H1 (cell line): Measurements from ENCODE around the gene RUFY3. TPM values are rescaled to one million over a fixed set of nuclear protein-coding genes. Genes with fewer than 3 reads are reported as not detected.

Experiments used
- CTCF ChIA-PET: fragments of 300-600 bp; sonication (Branson Sonifier 250); formaldehyde crosslinking; loops from one replicate; lab custom pipeline; 2021; ENCODE audit not compliant: partially characterized antibody; lab: Charles Lee
- POLR2A ChIA-PET: fragments of 300-600 bp; sonication (Branson Sonifier 250); formaldehyde crosslinking; loops from one replicate; lab custom pipeline; 2021; ENCODE audit warnings: inconsistent platforms; ENCODE audit not compliant: partially characterized antibody; lab: Charles Lee
- DNase-seq, 2 experiments: peaks; one replicate each; pipeline versions ENCODE4 v3.0.0 to v3.0.0-alpha.2; 2010 to 2022; ENCODE audit warnings: low spot score in 2 of 2, low read depth in 1 of 2, mixed read lengths in 1 of 2
- FAIRE-seq: peaks from 2 replicates; lab custom pipeline; 2011; peaks lifted over from hg19 to GRCh38; lab: Jason Lieb, UNC
- H2AFZ ChIP-seq: 2 replicates; pipeline ENCODE4 v1.8.1; 2012; ENCODE audit warnings: low read length, inconsistent platforms
- H2AK5ac ChIP-seq: 2 replicates; pipeline ENCODE4 v1.6.1; 2013; ENCODE audit warnings: low read depth, low read length
- H2BK120ac ChIP-seq: replicated peaks from 2 replicates; pipeline ENCODE3; 2013; ENCODE audit warnings: low read depth, low read length, inconsistent platforms
- H2BK12ac ChIP-seq: 2 replicates; pipeline ENCODE4 v1.6.1; 2013; ENCODE audit warnings: low read depth, low read length
- H2BK15ac ChIP-seq: 2 replicates; pipeline ENCODE4 v1.6.1; 2013; ENCODE audit warnings: low read length
- H2BK20ac ChIP-seq: 2 replicates; pipeline ENCODE4 v1.6.1; 2013; ENCODE audit warnings: low read length
- H2BK5ac ChIP-seq: 2 replicates; pipeline ENCODE4 v1.6.1; 2013; ENCODE audit warnings: low read depth, low read length
- H3K14ac ChIP-seq: 2 replicates; pipeline ENCODE4 v1.6.1; 2013; ENCODE audit warnings: inconsistent platforms; ENCODE audit not compliant: insufficient read length
- H3K18ac ChIP-seq: 2 replicates; pipeline ENCODE4 v1.6.1; 2013; ENCODE audit warnings: low read length; ENCODE audit errors: extremely low read depth
- H3K23ac ChIP-seq: 2 replicates; pipeline ENCODE4 v1.6.1; 2013; ENCODE audit warnings: inconsistent platforms; ENCODE audit not compliant: insufficient read length
- H3K23me2 ChIP-seq: 2 replicates; pipeline ENCODE4 v1.6.1; 2013; ENCODE audit warnings: low read depth, low read length
- H3K27ac ChIP-seq: 2 replicates; pipeline ENCODE4 v1.6.1; 2011; ENCODE audit warnings: low read depth, low read length, inconsistent platforms
- H3K27me3 ChIP-seq, 4 experiments: replicated peaks in 1 of 4; 1 replicate in 1 of 4; 2 replicates in 3 of 4; pipeline versions ENCODE4 v1.6.1 to v1.8.1; 2011 to 2013; ENCODE audit warnings: low read length in 3 of 4, mild to moderate bottlenecking in 3 of 4, inconsistent platforms in 2 of 4, mixed read lengths in 2 of 4, moderate library complexity in 1 of 4; ENCODE audit not compliant: control insufficient read depth in 3 of 4, insufficient read depth in 3 of 4; ENCODE audit errors: extremely low read depth in 1 of 4
- H3K36me3 ChIP-seq, 4 experiments: 2 replicates each; pipeline versions ENCODE4 v1.6.1 to v1.8.1; 2011 to 2013; ENCODE audit warnings: mild to moderate bottlenecking in 4 of 4, low read length in 3 of 4, moderate library complexity in 2 of 4, control low read depth in 1 of 4, inconsistent platforms in 1 of 4; ENCODE audit not compliant: insufficient read depth in 4 of 4, control insufficient read depth in 2 of 4
- H3K4ac ChIP-seq: replicated peaks from 2 replicates; pipeline ENCODE3; 2013; ENCODE audit warnings: low read length, low read depth, mixed read lengths, inconsistent platforms; ENCODE audit not compliant: insufficient read length
- H3K4me1 ChIP-seq, 4 experiments: replicated peaks in 1 of 4; 1 replicate in 1 of 4; 2 replicates in 3 of 4; pipeline versions ENCODE4 v1.6.1 to v1.8.1; 2011 to 2013; ENCODE audit warnings: low read length in 3 of 4, inconsistent platforms in 2 of 4, mixed read lengths in 1 of 4; ENCODE audit not compliant: insufficient read depth in 4 of 4, control insufficient read depth in 3 of 4
- H3K4me2 ChIP-seq, 2 experiments: 2 replicates each; pipeline versions ENCODE4 v1.6.1 to v1.8.1; 2011 to 2013; ENCODE audit warnings: low read depth in 2 of 2, low read length in 2 of 2, control low read depth in 1 of 2, inconsistent platforms in 1 of 2, mild to moderate bottlenecking in 1 of 2; ENCODE audit not compliant: insufficient read depth in 1 of 2
- H3K4me3 ChIP-seq, 4 experiments: fragments of 200-600, 300-600 bp in 1 of 4; sonication (generic), shearing (Covaris generic), sonication (Bioruptor Twin) in 1 of 4; 2 replicates each; pipeline versions ENCODE4 v1.5.1 to v1.8.1; 2011 to 2016; ENCODE audit warnings: low read length in 4 of 4, low read depth in 3 of 4, control low read depth in 2 of 4, inconsistent platforms in 2 of 4, mild to moderate bottlenecking in 2 of 4, mixed read lengths in 1 of 4, moderate library complexity in 1 of 4; ENCODE audit not compliant: insufficient read depth in 2 of 4; ENCODE audit errors: extremely low read depth in 1 of 4
- H3K56ac ChIP-seq: replicated peaks from 2 replicates; pipeline ENCODE3; 2013; ENCODE audit warnings: low read depth, mild to moderate bottlenecking, mixed read lengths, low read length, inconsistent platforms; ENCODE audit not compliant: insufficient read length
- H3K79me1 ChIP-seq: 2 replicates; pipeline ENCODE4 v1.6.1; 2013; ENCODE audit warnings: low read depth, low read length, control low read depth
- H3K79me2 ChIP-seq, 2 experiments: 2 replicates each; pipeline versions ENCODE4 v1.6.1 to v1.8.1; 2012 to 2013; ENCODE audit warnings: low read length in 2 of 2, mild to moderate bottlenecking in 2 of 2, inconsistent platforms in 1 of 2; ENCODE audit not compliant: insufficient read depth in 2 of 2, control insufficient read depth in 1 of 2
- H3K9ac ChIP-seq, 4 experiments: replicated peaks in 1 of 4; 1 replicate in 1 of 4; 2 replicates in 3 of 4; pipeline versions ENCODE4 v1.6.1 to v1.8.1; 2011 to 2013; ENCODE audit warnings: low read depth in 3 of 4, low read length in 3 of 4, control low read depth in 2 of 4, mild to moderate bottlenecking in 2 of 4, moderate library complexity in 2 of 4, inconsistent platforms in 1 of 4; ENCODE audit errors: extremely low read depth in 1 of 4
- H3K9me3 ChIP-seq, 2 experiments: 2 replicates each; pipeline versions ENCODE4 v1.6.1 to v1.8.1; 2012 to 2013; ENCODE audit warnings: mild to moderate bottlenecking in 2 of 2, moderate library complexity in 2 of 2, control low read depth in 1 of 2, inconsistent platforms in 1 of 2, low read depth in 1 of 2, low read length in 1 of 2, mixed read lengths in 1 of 2; ENCODE audit not compliant: insufficient read depth in 2 of 2
- H4K20me1 ChIP-seq, 2 experiments: replicated peaks in 1 of 2; 2 replicates each; pipeline versions ENCODE3 to v1.8.1; 2011 to 2013; ENCODE audit warnings: inconsistent platforms in 2 of 2, low read length in 2 of 2, mild to moderate bottlenecking in 1 of 2; ENCODE audit not compliant: insufficient read depth in 2 of 2, control insufficient read depth in 1 of 2
- H4K5ac ChIP-seq: 2 replicates; pipeline ENCODE4 v1.6.1; 2013; ENCODE audit warnings: low read length, low read depth, mixed read lengths, inconsistent platforms; ENCODE audit not compliant: insufficient read length
- H4K8ac ChIP-seq: 2 replicates; pipeline ENCODE4 v1.8.0; 2013; ENCODE audit warnings: mild to moderate bottlenecking, moderate library complexity, low read length, inconsistent platforms; ENCODE audit not compliant: insufficient read depth; ENCODE audit errors: extremely low read depth
- H4K91ac ChIP-seq: replicated peaks from 2 replicates; pipeline ENCODE3; 2013; ENCODE audit warnings: low read length, mixed read lengths, inconsistent platforms; ENCODE audit not compliant: insufficient read length
- CREB1 ChIP-seq: IDR thresholded peaks from 2 replicates; pipeline ENCODE4 v1.6.1; 2012; ENCODE audit warnings: inconsistent platforms
- EZH2 ChIP-seq: fragments of 200-600 bp; sonication (generic); IDR thresholded peaks from 2 replicates; pipeline ENCODE4 v1.7.1; 2012; ENCODE audit warnings: low read depth, mild to moderate bottlenecking, moderate library complexity, low read length, inconsistent platforms; ENCODE audit not compliant: severe bottlenecking
- whole genome bisulfite sequencing, 2 experiments: shearing (Covaris generic) in 1 of 2; methylation state at CpG; one replicate each; pipeline versions ENCODE4 v1.1.6 to v1.1.7; 2013 to 2015; ENCODE audit warnings: low lambda C conversion rate in 2 of 2, mixed read lengths in 2 of 2, inconsistent platforms in 1 of 2, low coverage in 1 of 2, missing lambda C conversion rate in 1 of 2; ENCODE audit not compliant: insufficient replicate concordance in 2 of 2, insufficient coverage in 1 of 2, insufficient read length in 1 of 2; ENCODE audit errors: extremely low coverage in 1 of 2, missing lambda C conversion rate in 1 of 2; 5-methylcytosine and 5-hydroxymethylcytosine counted together
- polyA plus RNA-seq, 7 experiments: library from polyadenylated mRNA; depleted of rRNA in 3 of 7; stranded (reverse) in 5 of 7; unstranded in 2 of 7; fragments of >200 nt in 5 of 7; fragments of 200-250 nt in 2 of 7; gene quantifications; 1 replicate in 5 of 7; 2 replicates in 1 of 7; 4 replicates in 1 of 7; pipeline versions ENCODE4 v1.2.1 to v1.2.3, GENCODE V29; 2011 to 2013; ENCODE audit warnings: missing spikeins in 2 of 7, mixed read lengths in 2 of 7
- total RNA-seq: library from RNA; stranded (reverse); fragmentation: NEBNext Ultra II Directional; extraction: Animal tissue kit (Norgen Biotek cat#: 25700); gene quantifications from 2 replicates; pipeline ENCODE4 v1.2.1, GENCODE V29; 2021

The RUFY3 gene
- total and polyA plus RNA-seq, 2 of the 8 experiments (the other 6 are each of a cell fraction or from before 2014, with no cell fraction given): 7.8 to 33.1 TPM

DNA sequence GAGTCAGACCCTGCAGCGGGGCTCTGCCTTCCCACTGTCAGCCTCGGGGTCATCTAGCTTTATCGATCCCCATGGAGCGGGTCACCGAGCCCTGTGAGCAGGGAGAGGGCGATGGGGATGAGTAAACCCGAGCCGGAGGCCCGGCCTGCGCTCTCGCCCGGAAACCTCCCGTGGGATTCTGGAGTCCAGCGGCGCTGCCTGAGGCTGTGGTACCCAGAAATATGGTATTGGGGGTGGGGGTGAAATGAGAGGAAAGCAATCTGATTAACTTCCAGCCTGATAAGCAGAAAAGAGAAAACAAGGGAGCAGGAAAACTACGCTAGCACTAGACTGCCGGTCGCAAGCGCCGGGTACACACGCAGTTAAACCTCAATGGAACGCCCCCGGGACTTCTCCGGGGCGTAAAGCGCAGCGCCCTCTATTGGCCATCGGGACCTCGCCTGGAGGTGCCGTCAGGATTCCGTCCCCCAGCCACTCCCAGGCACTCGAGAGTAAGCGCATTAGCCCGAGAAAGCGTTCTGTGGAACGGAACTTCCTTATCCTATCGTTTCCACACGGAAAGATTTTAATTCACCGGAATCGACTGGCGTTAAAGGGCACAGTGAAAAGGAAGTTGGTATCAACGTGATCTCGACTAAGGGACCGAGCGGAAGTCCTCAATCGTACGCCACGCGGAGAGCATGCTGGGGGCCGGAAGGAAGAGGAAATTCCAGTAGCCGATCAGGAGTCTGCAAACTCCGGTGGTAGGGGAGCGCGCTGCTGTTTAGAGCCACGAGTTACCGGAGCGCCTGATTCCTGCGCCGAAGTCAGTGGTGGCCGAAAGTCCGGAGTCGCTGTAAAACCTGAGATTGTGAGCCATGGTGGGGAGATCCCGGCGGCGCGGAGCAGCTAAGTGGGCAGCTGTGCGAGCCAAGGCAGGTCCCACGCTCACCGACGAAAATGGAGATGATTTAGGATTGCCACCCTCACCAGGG lies 33.7 kb upstream of the RUFY3 start, which contains the start of gene UTP3:
Gene UTP3 (plus strand): TSS at position 712 of the 974 bp plus-strand sequence. CDS start 146 bp downstream, at position 858.
- Histone ChIP-seq H3K23ac (no peak within 1 kb of the TSS), H3K4me3 (peak within 1 kb of the TSS; percentile 79 to 99 (median 91)), H2AK5ac (peak within 1 kb of the TSS; percentile 40; the same call in 1 of the 2 replicates), H3K27me3 (no peaks in the 10 kb centered on the region), H3K23me2 (peaks cover 13% of the 10 kb centered on the region; the same call in 1 of the 2 replicates), H3K9ac (peak within 1 kb of the TSS; percentile 91 to 94 (median 92)), H2AFZ (peak within 1 kb of the TSS; percentile 68), H2BK120ac (no peak within 1 kb of the TSS), H3K4me2 (peak within 1 kb of the TSS; percentile 77 to 93), H4K8ac (peak within 1 kb of the TSS; percentile 88; the same call in 1 of the 2 replicates), H3K36me3 (peaks cover 0 to 15% (median 1%) of the 10 kb centered on the region in 4 experiments; a peak in 1 of 8 replicates), H3K18ac (peak within 1 kb of the TSS; percentile 83), H3K4me1 (peaks cover 0 to 2% (median 0%) of the 10 kb centered on the region in 4 experiments; a peak in 2 of 7 replicates), H4K5ac (peak within 1 kb of the TSS; percentile 55), H3K27ac (peak within 1 kb of the TSS; percentile 86), H3K14ac (no peak within 1 kb of the TSS), H3K79me2 (peaks cover 6 to 32% of the 10 kb centered on the region in 2 experiments), H2BK12ac (no peak within 1 kb of the TSS; the same call in 1 of the 2 replicates), H2BK15ac (no peak within 1 kb of the TSS), H3K56ac (peak within 1 kb of the TSS; percentile 84), H2BK20ac (no peak within 1 kb of the TSS), H3K9me3 (no peaks in the 10 kb centered on the region), H4K20me1 (no peaks in the 10 kb centered on the region), H4K91ac (peak within 1 kb of the TSS; percentile 70), H3K79me1 (peaks cover 2% of the 10 kb centered on the region; the same call in 1 of the 2 replicates), H2BK5ac (peak within 1 kb of the TSS; percentile 96), H3K4ac (peak within 1 kb of the TSS; percentile 91)
- DNase-seq (peak; percentile 92 to 95), FAIRE-seq (peak; percentile 79)
- WGBS, 2 experiments: 2% methylated on average over 70 of the region's 70 CpGs; no CpG with 5 or more reads in 1 of the 2 experiments
- CTCF ChIA-PET: interaction anchor here (0.7 to 3.4 kb wide), 17 partner anchors 8 to 500 kb away, joined by 3 to 36 read pairs (median 4); partner anchors contain the start of gene RUFY3
- POLR2A ChIA-PET: interaction anchor here (1.2 to 7.7 kb wide), 5 partner anchors 13 to 31 kb away, joined by 3 to 86 read pairs (median 4); no protein-coding TSS in a partner anchor
- TF ChIP-seq CREB1 (peak; percentile 58; the same call in 1 of the 2 replicates), EZH2 (no peak)
